Measurements from ENCODE around the gene EGFR. TPM values are rescaled to one million over a fixed set of nuclear protein-coding genes. Genes with fewer than 3 reads are reported as not detected.

Gene EGFR
- total and polyA plus RNA-seq, 2 donors: 16.4 to 28.2 TPM

- H3K4me3 ChIP-seq (ENCODE audit: low read depth, low read length): no peak overlapping the region
- 94% methylated on average over 9 of the region's 9 CpGs for WGBS
- no peak overlapping the region for H3K27ac ChIP-seq (ENCODE audit: low read depth)
- peaks cover 6% of the 10 kb centered on the region for H3K36me3 ChIP-seq (ENCODE audit: insufficient read depth)
- DNase-seq (ENCODE audit: extremely low spot score): no peak
- H3K4me1 ChIP-seq (ENCODE audit: insufficient read depth): no peaks in the 10 kb centered on the region
Measured at GRCh38 chr7:55206235-55207029, 187.6 kb downstream of the EGFR start.

GRCh38 chr7:55207436-55208125 lies 188.8 kb downstream of the EGFR start:
- Histone ChIP-seq H3K27ac (ENCODE audit: low read depth) (no peak overlapping the region), H3K4me1 (ENCODE audit: insufficient read depth) (no peaks in the 10 kb centered on the region), H3K36me3 (ENCODE audit: insufficient read depth) (peaks cover 6% of the 10 kb centered on the region), H3K4me3 (ENCODE audit: low read depth, low read length) (no peak overlapping the region)
- WGBS: 90% methylated on average over 4 of the region's 4 CpGs
- no peak for DNase-seq (ENCODE audit: extremely low spot score)

GRCh38 chr7:55209366-55209765 lies 190.5 kb downstream of the EGFR start:
- Histone ChIP-seq H3K27ac (ENCODE audit: low read depth) (no peak overlapping the region), H3K36me3 (ENCODE audit: insufficient read depth) (peaks cover 2% of the 10 kb centered on the region), H3K4me3 (ENCODE audit: low read depth, low read length) (no peak overlapping the region), H3K4me1 (ENCODE audit: insufficient read depth) (no peaks in the 10 kb centered on the region)
- DNase-seq (ENCODE audit: extremely low spot score): no peak
- 80% methylated on average over 4 of the region's 4 CpGs for WGBS

GRCh38 chr7:55210176-55210575 lies 191.4 kb downstream of the EGFR start:
- DNase-seq (ENCODE audit: extremely low spot score): no peak
- H3K4me3 ChIP-seq (ENCODE audit: low read depth, low read length): no peak overlapping the region
- H3K36me3 ChIP-seq (ENCODE audit: insufficient read depth): peaks cover under 1% of the 10 kb centered on the region
- no peaks in the 10 kb centered on the region for H3K4me1 ChIP-seq (ENCODE audit: insufficient read depth)
- H3K27ac ChIP-seq (ENCODE audit: low read depth): no peak overlapping the region
- 94% methylated on average over 4 of the region's 4 CpGs for WGBS

GRCh38 chr7:55210716-55211115 lies 191.9 kb downstream of the EGFR start:
- no peaks in the 10 kb centered on the region for H3K36me3 ChIP-seq (ENCODE audit: insufficient read depth)
- no peak for DNase-seq (ENCODE audit: extremely low spot score)
- WGBS: 67% methylated on average over 1 of the region's 1 CpG
- no peak overlapping the region for H3K27ac ChIP-seq (ENCODE audit: low read depth)
- H3K4me1 ChIP-seq (ENCODE audit: insufficient read depth): no peaks in the 10 kb centered on the region
- H3K4me3 ChIP-seq (ENCODE audit: low read depth, low read length): no peak overlapping the region

- Histone ChIP-seq H3K4me3 (ENCODE audit: low read depth, low read length) (no peak overlapping the region), H3K36me3 (ENCODE audit: insufficient read depth) (no peaks in the 10 kb centered on the region), H3K27ac (ENCODE audit: low read depth) (no peak overlapping the region), H3K4me1 (ENCODE audit: insufficient read depth) (no peaks in the 10 kb centered on the region)
- DNase-seq (ENCODE audit: extremely low spot score): no peak
- WGBS: 25% methylated on average over 4 of the region's 4 CpGs
Measured at GRCh38 chr7:55211726-55212125, 192.9 kb downstream of the EGFR start.

GRCh38 chr7:55212176-55212575 lies 193.4 kb downstream of the EGFR start:
- H3K36me3 ChIP-seq (ENCODE audit: insufficient read depth): no peaks in the 10 kb centered on the region
- WGBS: 72% methylated on average over 8 of the region's 8 CpGs
- no peak overlapping the region for H3K4me3 ChIP-seq (ENCODE audit: low read depth, low read length)
- no peak overlapping the region for H3K27ac ChIP-seq (ENCODE audit: low read depth)
- DNase-seq (ENCODE audit: extremely low spot score): no peak
- no peaks in the 10 kb centered on the region for H3K4me1 ChIP-seq (ENCODE audit: insufficient read depth)

- H3K4me3 ChIP-seq (ENCODE audit: low read depth, low read length): no peak overlapping the region
- no peak for DNase-seq (ENCODE audit: extremely low spot score)
Measured at GRCh38 chr7:55212838-55213237, 194.0 kb downstream of the EGFR start.

GRCh38 chr7:55214707-55215106 lies 195.9 kb downstream of the EGFR start:
- no peaks in the 10 kb centered on the region for H3K4me1 ChIP-seq (ENCODE audit: insufficient read depth)
- H3K36me3 ChIP-seq (ENCODE audit: insufficient read depth): no peaks in the 10 kb centered on the region
- WGBS: 80% methylated on average over 5 of the region's 5 CpGs
- no peak overlapping the region for H3K4me3 ChIP-seq (ENCODE audit: low read depth, low read length)
- no peak for DNase-seq (ENCODE audit: extremely low spot score)
- no peak overlapping the region for H3K27ac ChIP-seq (ENCODE audit: low read depth)

More at GRCh38 chr7:55212838-55213237, 194.0 kb downstream of the EGFR start:
- no peaks in the 10 kb centered on the region for H3K36me3 ChIP-seq (ENCODE audit: insufficient read depth)
- no peaks in the 10 kb centered on the region for H3K4me1 ChIP-seq (ENCODE audit: insufficient read depth)
- no peak overlapping the region for H3K27ac ChIP-seq (ENCODE audit: low read depth)
- 71% methylated on average over 10 of the region's 10 CpGs for WGBS

GRCh38 chr7:55223023-55223422 lies 204.2 kb downstream of the EGFR start:
- H3K4me3 ChIP-seq (ENCODE audit: low read depth, low read length): no peak overlapping the region
- WGBS: 82% methylated on average over 9 of the region's 9 CpGs
- no peaks in the 10 kb centered on the region for H3K36me3 ChIP-seq (ENCODE audit: insufficient read depth)
- no peak overlapping the region for H3K27ac ChIP-seq (ENCODE audit: low read depth)
- no peak for DNase-seq (ENCODE audit: extremely low spot score)
- H3K4me1 ChIP-seq (ENCODE audit: insufficient read depth): no peaks in the 10 kb centered on the region

- no peak for DNase-seq (ENCODE audit: extremely low spot score)
- no peak overlapping the region for H3K4me3 ChIP-seq (ENCODE audit: low read depth, low read length)
- no peaks in the 10 kb centered on the region for H3K4me1 ChIP-seq (ENCODE audit: insufficient read depth)
- no peaks in the 10 kb centered on the region for H3K36me3 ChIP-seq (ENCODE audit: insufficient read depth)
- no peak overlapping the region for H3K27ac ChIP-seq (ENCODE audit: low read depth)
- 90% methylated on average over 5 of the region's 5 CpGs for WGBS
Measured at GRCh38 chr7:55224111-55224510, 205.3 kb downstream of the EGFR start.

- H3K27ac ChIP-seq (ENCODE audit: low read depth): no peak overlapping the region
- H3K4me1 ChIP-seq (ENCODE audit: insufficient read depth): no peaks in the 10 kb centered on the region
- H3K4me3 ChIP-seq (ENCODE audit: low read depth, low read length): no peak overlapping the region
- 87% methylated on average over 2 of the region's 2 CpGs for WGBS
- H3K36me3 ChIP-seq (ENCODE audit: insufficient read depth): no peaks in the 10 kb centered on the region
- no peak for DNase-seq (ENCODE audit: extremely low spot score)
Measured at GRCh38 chr7:55224810-55225209, 206.0 kb downstream of the EGFR start.

GRCh38 chr7:55230014-55230413 lies 211.2 kb downstream of the EGFR start:
- Histone ChIP-seq H3K4me3 (ENCODE audit: low read depth, low read length) (no peak overlapping the region), H3K36me3 (ENCODE audit: insufficient read depth) (no peaks in the 10 kb centered on the region), H3K27ac (ENCODE audit: low read depth) (no peak overlapping the region), H3K4me1 (ENCODE audit: insufficient read depth) (no peaks in the 10 kb centered on the region)
- 54% methylated on average over 1 of the region's 1 CpG for WGBS
- DNase-seq (ENCODE audit: extremely low spot score): no peak

- Histone ChIP-seq H3K27ac (ENCODE audit: low read depth) (no peak overlapping the region), H3K4me1 (ENCODE audit: insufficient read depth) (no peaks in the 10 kb centered on the region), H3K36me3 (ENCODE audit: insufficient read depth) (no peaks in the 10 kb centered on the region), H3K4me3 (ENCODE audit: low read depth, low read length) (no peak overlapping the region)
- DNase-seq (ENCODE audit: extremely low spot score): no peak
- WGBS: 81% methylated on average over 7 of the region's 7 CpGs
Measured at GRCh38 chr7:55231736-55232280, 213.0 kb downstream of the EGFR start.

All from urinary bladder (tissue), 4 donors.